GM12891 (cell line): ENCODE results near the gene PHF2.

ENCODE experiments used
- PAX5 ChIP-seq: IDR thresholded peaks from 2 replicates; pipeline ENCODE4 v1.6.1; 2011; ENCODE audit warnings: low read length, moderate library complexity, mild to moderate bottlenecking; ENCODE audit not compliant: insufficient read depth, severe bottlenecking
- POLR2A ChIP-seq: IDR thresholded peaks from 2 replicates; pipeline ENCODE4 v1.6.1; 2011; ENCODE audit warnings: low read depth, low read length, control low read depth
- POLR2AphosphoS5 ChIP-seq: IDR thresholded peaks from 2 replicates; pipeline ENCODE4 v1.6.1; 2011; ENCODE audit warnings: low read depth, low read length, control low read depth
- POU2F2 ChIP-seq: IDR thresholded peaks from 2 replicates; pipeline ENCODE4 v1.6.1; 2011; ENCODE audit warnings: low read depth, mild to moderate bottlenecking, control low read depth, low read length, moderate library complexity
- SPI1 ChIP-seq: IDR thresholded peaks from 2 replicates; pipeline ENCODE4 v1.6.1; 2011; ENCODE audit warnings: low read depth, low read length, control low read depth
- TAF1 ChIP-seq: IDR thresholded peaks from 2 replicates; pipeline ENCODE4 v1.6.1; 2011; ENCODE audit warnings: low read depth, low read length, control low read depth

DNA sequence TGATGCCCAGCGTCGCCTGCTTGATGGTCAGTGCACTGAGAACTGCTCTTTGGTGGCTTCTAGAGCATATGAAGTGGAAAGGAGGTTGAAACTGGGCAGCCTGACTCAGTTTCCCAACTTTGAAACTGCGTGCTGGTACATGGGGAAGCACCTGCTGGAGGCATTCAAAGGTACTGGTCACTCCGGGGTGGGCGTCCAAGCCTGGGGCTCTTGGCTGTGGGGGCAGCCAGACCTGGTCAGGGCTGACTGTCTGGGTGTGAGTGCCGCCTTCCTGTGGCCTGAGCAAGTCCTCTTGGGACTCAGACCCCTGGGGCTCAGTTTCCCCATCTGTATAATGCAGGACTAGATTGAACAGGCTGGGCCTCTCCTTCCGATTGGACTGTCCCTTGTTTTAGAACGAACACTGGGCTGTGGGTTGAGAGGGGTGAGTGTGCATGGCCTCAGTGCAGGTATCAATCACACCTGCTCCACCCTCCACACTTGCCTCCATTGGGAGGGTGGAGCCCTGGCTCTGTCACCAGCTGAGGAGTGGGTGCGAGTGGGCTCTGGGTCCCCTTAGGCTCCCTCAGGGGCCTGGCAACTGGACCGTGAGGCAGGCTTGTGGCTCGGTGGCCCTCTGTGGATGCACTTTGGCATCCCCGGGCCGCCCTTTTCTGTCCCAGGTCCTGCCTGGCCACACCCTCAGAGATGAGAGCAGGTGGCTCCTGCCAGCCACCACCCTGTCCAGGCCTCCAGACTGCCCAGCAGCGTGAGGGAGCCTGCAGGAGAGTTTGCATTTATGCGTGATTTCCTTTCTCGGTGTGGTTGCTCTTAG lies 80.2 kb downstream of the PHF2 start:
- TF ChIP-seq POLR2A (no peak), POLR2AphosphoS5 (no peak), SPI1 (no peak), TAF1 (no peak), PAX5 (no peak), POU2F2 (no peak)
